Measurements from ENCODE around the gene TWIST2. TPM values are rescaled to one million over a fixed set of nuclear protein-coding genes. Genes with fewer than 3 reads are reported as not detected.
A peak's percentile ranks its signal among the peaks of the same experiment; 100 is the strongest.

Gene TWIST2
- total RNA-seq, 1 experiment from 2014 or later: 0.22 TPM

- DNase-seq: peak; percentile 10
- Histone ChIP-seq H2BK12ac (ENCODE audit: insufficient read length, low read depth, low read length) (no peak overlapping the region), H3K79me2 (ENCODE audit: insufficient read depth, low read length) (no peaks in the 10 kb centered on the region), H3K4ac (ENCODE audit: low read depth, low read length) (no peak overlapping the region), H3K4me2 (ENCODE audit: insufficient read depth, insufficient read length, low read length) (no peak overlapping the region), H3K23me2 (ENCODE audit: insufficient read length, low read depth, low read length, poor library complexity, severe bottlenecking) (no peaks in the 10 kb centered on the region), H3K27me3 (ENCODE audit: insufficient read depth, low read length) (no peaks in the 10 kb centered on the region), H3T11ph (ENCODE audit: low read length) (no peak overlapping the region), H2AK5ac (ENCODE audit: insufficient read length, low read length) (no peak overlapping the region), H3K23ac (ENCODE audit: insufficient read length, low read depth, low read length) (no peak overlapping the region), H4K91ac (ENCODE audit: insufficient read length, low read depth, low read length) (no peak overlapping the region), H3K18ac (ENCODE audit: insufficient read length, low read depth, low read length) (no peak overlapping the region), H4K20me1 (ENCODE audit: control insufficient read depth, insufficient read depth, insufficient read length) (no peaks in the 10 kb centered on the region), H2BK20ac (ENCODE audit: low read depth, low read length, poor library complexity, severe bottlenecking) (no peak overlapping the region), H3K4me1 (ENCODE audit: insufficient read depth, low read length) (no peaks in the 10 kb centered on the region), H3K79me1 (ENCODE audit: insufficient read depth, low read depth, low read length, poor library complexity, severe bottlenecking) (no peaks in the 10 kb centered on the region), H2BK15ac (ENCODE audit: low read depth, low read length) (no peak overlapping the region), H2AFZ (ENCODE audit: low read length) (no peak overlapping the region), H3K14ac (ENCODE audit: insufficient read depth, low read length) (no peak overlapping the region), H2BK5ac (ENCODE audit: insufficient read length, low read length) (no peak overlapping the region), H2BK120ac (ENCODE audit: low read depth, low read length, poor library complexity, severe bottlenecking) (no peak overlapping the region), H3K9ac (ENCODE audit: extremely low read depth, insufficient read length, low read length) (no peak overlapping the region), H3K56ac (ENCODE audit: insufficient read length, low read depth, low read length) (no peak overlapping the region), H4K8ac (replicated peaks; ENCODE audit: insufficient read length, low read depth, low read length) (no peak overlapping the region), H3K27ac (ENCODE audit: insufficient read length, low read depth, low read length) (no peak overlapping the region), H3K9me3 (ENCODE audit: control insufficient read depth, low read depth, low read length) (no peaks in the 10 kb centered on the region), H4K5ac (ENCODE audit: insufficient read length, low read depth, low read length) (no peak overlapping the region)
- no peaks in the 10 kb centered on the region for H3K36me3 Mint-ChIP-seq (ENCODE audit: insufficient read depth in 1 of 3, low read depth in 3 of 3)
- H3K27ac Mint-ChIP-seq: peak overlapping the region in 1 of 3 experiments; percentile 35; a peak in 2 of 7 replicates
- H3K4me1 Mint-ChIP-seq: 0 out of 4 replicates have a peak, but pooled peaks cover 0 to 3% of the 10 kb centered on the region in 2 experiments
- TF ChIP-seq CTCF (conservative IDR thresholded peaks at IDR 0.05): no peak
- H3K4me3 Mint-ChIP-seq: no peak overlapping the region
- peaks cover 8% of the 10 kb centered on the region for H3K27me3 Mint-ChIP-seq (ENCODE audit: low read depth)
- no CpG with 5 or more reads among the region's 14 CpGs for WGBS (ENCODE audit: extremely low coverage, insufficient read length, low lambda C conversion rate)
- H3K9me3 Mint-ChIP-seq: no peaks in the 10 kb centered on the region; a peak in 1 of 5 replicates
Observed at GRCh38 chr2:238943338-238944067, 95.6 kb downstream of the TWIST2 start.

Measured in H9 (cell line).